OCI-M2 (cell line): Measurements from ENCODE around the gene CDK17.
"Not testable (repeated sequence)": the region's sequence is repeated elsewhere in the genome, so short reads cannot be mapped to it uniquely, and the experiment has no call there.

Experiments
- DNase-seq: peaks from one replicate; lab custom pipeline; 2025; ENCODE audit not compliant: unreplicated experiment; lab: John Stamatoyannopoulos, UW

Gene CDK17

DNA sequence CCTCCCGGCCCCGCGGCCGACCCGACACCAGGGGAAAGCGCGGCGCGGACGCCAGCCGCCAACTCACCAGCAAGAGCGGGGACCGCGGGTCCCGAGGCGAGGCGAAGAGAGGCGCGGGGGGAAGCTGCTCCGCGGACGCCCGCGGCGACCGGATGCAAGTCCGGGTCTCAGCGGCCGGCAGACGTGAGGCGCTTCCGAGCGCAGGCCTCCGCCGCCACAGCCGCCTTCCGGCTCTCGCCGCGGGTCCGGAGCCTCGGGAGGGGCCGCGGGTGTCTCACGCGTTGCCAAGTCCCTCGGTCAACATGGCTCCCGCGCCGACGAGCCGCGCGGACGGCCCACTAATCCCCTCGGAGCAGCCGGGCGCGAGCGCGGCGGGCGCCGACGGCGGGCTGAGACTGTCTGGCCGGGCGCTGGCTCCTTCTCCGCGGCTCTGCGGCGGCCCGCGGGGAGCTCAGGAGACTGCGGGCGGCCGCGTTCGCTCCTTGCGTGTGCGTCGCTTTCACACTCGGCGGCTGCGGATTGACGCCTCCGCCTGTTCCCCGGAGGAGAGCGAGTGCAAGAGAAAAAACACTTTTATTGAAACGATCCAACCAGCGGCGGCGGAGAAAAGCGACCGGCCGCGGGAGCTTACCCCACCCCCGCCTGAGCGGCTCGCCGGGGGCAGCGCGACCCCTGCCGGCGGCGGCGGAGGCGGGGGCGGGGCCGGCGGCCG lies at the start of gene CDK17:
Gene CDK17 (minus strand): TSS at position 521 of the 712 bp plus-strand sequence. CDS start 65,603 bp downstream, outside the sequence.
- no peak for DNase-seq

DNA sequence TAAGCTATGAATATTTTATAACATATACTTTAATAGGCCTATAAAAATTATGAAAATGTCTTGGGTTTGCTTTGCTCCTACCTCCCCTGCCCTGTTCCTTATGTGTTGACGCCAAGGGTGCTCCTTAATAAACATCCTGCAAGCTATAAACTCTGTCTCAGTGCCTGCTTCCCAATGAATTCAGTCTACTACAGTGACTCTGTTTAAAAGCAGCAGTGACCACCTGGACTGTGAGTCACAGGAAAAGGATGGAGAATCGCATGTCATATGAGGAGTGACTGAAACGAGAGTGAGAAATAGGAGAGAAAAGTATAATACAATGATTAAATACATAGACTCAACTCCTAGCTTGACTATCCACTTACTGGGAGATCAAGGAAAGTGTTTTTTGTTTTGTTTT lies 48.1 kb upstream of the CDK17 start:
- no peak for DNase-seq

DNA sequence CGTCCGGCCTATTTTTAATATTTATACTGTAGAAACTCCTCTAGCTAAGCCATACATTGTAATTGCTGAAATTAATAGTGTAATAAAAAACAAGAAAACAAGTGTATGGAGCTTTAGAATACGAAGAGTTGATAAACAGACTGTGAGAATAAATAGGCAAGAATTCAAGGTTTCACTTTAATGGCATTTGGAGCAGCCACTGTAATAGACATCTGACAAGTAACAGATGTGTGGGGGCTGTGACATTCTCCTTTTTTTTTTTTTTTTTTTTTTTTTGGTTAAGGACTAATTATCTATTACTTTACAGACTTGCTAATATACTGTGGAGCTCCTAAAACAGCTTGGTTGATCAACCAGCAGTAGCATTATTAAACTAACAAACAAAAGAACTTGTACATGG lies 47.0 kb upstream of the CDK17 start:
- no peak for DNase-seq

DNA sequence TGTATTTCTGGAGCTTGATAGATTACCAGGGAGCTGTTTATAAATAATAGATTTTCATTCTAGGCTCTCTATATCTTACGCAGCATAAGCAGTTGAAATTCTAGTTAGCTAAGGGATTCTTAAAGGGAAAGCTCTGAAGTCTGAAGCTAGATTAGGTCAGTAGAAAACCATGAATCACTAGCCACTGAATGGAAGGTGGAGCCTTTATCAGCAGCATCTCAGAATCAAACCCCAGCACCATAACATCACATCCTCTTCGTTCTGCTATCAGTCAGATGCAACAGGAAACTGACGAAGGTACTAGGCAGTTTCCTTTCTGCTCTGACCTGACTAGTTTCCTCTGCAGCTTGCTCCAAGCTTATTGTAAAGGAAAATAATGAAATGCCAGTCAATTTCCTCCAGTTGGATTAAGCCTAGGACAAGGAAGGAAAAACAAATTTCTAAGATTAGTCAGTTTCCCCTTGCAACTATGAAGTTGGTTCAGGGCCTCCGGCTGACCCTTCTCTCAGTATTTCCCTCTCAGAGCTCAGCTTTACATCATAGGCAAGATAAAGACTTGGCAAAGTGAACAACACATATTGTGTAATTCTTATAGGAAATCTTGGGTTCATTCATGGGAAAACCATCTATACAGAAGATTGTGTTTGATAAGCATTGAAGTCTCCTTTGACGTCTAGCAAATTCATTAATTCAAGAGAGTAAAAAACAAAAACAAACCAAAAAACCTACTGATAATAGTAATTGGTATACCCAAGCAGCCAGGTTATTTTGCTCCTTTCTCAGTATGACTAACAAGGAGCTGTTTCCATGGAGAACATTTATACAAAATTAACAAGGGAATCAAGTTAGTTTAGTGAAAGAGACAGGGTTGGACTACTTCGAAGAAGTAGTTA lies 45.7 kb upstream of the CDK17 start:
- DNase-seq: no peak

DNA sequence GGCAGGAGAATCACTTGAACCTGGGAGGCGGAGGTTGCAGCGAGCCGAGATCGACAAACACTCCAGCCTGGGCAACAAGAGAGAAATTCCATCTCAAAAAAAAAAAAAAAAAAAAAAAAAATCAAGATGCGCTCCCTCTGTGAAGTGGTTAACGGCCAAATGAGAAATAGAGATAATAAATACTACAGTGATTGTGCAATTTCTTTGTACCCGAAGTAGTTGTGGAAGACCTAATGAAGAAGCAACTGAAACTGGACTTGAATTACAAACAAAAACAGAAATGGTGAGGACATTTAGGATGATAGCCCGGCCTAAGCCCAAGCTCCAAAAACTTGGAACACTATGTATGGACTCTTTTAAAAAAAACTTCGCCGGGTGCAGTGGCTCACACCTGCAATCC lies 44.2 kb upstream of the CDK17 start:
- no peak for DNase-seq

DNA sequence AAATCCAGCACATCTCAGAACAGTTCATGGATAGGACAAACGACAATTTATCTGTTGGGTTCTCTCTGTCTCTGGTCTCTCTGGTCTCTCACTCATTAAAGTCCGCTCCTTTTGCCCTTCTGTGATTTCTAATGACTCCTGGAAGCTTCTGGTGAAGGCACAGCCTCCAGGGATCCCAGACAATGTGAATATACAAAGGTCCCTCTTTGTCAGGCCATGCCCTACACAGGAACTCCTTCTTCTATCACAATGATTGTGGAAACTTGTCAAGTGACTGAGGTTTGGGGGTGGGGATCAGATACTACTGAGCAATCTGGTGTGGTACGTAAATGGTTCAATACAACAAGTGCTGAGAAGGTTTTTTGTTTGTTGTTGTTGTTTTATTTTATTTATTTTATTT lies 42.7 kb upstream of the CDK17 start:
- DNase-seq: no peak

DNA sequence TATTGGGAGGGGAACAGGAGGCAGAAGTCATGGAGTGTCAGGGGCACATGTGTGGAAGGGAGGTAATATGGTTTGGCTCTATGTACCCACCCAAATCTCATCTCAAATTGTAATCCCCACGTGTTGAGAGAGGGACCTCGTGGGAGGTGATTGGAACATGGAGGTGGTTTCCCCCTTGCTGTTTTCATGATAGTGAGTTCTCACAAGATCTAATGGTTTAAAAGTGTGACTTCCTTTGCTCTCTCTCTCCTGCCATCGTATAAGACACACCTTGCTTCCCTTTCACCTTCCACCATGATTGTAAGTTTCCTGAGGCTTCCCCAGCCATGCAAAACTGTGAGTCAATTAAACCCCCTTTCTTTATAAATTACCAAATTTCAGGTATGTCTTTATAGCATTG lies 41.6 kb upstream of the CDK17 start:
- DNase-seq: no peak

DNA sequence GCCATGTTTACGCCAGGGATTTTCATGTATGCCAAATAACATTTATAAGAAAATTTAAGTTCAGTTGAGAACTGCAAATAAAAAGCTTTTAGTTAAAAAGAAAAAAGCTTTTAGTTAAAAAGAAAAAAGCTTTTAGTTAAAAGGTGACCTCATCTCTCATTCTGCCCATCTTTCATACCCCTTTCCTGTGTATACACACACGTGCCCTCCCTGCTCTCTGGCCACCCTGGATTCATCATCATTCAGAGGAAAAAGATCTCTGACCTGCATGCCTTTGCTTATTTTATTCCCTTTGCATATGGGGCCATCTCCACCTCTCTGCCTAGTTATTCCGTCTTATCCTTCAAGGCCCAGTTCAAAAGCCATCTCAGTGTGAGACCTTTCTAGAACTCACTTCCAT lies 38.1 kb upstream of the CDK17 start:
- no peak for DNase-seq

DNA sequence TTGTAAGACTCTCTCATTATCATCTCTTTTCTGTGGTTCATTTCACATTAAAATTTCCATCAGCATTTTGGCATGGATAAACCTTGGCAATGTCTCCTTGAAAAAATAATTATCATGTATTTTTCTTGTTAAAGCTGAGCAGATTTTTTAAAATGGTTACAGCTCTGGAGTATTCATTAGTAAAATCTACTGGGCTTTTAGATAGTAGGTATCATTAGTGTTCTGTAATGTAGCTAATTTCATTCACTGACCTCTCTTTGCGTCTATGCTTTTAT lies 36.9 kb upstream of the CDK17 start:
- DNase-seq: no peak

DNA sequence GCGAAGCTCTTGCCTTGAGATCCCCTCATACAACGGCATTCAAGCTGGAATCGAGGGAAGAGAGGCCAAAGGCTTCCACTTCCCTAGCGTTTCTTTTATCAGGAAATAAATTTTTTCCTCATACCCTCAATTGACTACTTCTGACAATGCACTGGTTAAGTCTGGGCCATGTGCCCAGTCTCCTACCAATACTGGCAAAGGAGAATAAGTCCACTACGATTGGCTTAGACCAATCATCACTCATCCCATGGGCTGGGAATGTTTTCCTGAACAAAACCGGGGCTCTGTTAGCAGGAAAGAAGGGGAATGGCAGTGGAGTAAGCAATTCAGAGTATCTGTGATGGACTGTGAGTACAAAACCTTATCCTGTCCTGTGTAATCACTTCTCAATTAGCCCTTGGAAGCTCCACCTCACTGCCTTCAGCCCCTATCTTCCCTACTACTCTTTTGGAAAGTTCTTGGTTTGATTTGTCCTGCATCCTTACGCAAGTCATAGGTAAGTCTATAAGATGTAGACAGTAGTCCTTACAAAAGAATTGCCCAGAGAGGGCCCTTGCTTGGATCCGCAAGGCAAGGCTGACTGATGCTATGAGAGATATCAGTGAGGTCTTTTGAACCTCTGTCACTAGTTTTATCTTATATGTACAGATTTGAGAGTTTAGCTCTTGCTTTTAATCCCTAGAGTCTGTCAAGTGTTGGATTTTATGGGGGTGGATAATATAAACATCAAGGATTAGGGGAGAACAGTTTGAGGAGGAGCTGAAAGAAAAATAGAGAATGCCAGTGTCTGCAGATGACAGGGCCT lies 36.3 kb upstream of the CDK17 start:
- no peak for DNase-seq

DNA sequence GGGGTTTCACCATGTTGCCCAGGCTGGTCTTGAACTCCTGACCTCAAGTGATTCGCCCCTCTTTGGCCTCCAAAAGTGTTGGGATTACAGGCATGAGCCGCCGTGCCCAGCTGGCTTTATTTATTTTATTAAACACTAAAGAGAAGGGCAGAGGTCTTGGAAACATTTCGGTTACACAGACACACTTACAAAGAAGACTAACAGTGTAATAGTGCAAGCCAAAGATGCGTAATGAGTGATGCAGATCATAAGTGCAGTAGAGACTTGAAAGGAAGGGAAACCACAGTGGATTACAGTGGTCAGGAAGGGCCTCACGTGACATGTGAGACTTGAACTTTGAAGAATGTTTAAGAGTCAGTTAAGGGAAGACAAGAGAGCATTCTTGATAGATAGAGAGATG lies 33.9 kb upstream of the CDK17 start:
- DNase-seq: no peak

DNA sequence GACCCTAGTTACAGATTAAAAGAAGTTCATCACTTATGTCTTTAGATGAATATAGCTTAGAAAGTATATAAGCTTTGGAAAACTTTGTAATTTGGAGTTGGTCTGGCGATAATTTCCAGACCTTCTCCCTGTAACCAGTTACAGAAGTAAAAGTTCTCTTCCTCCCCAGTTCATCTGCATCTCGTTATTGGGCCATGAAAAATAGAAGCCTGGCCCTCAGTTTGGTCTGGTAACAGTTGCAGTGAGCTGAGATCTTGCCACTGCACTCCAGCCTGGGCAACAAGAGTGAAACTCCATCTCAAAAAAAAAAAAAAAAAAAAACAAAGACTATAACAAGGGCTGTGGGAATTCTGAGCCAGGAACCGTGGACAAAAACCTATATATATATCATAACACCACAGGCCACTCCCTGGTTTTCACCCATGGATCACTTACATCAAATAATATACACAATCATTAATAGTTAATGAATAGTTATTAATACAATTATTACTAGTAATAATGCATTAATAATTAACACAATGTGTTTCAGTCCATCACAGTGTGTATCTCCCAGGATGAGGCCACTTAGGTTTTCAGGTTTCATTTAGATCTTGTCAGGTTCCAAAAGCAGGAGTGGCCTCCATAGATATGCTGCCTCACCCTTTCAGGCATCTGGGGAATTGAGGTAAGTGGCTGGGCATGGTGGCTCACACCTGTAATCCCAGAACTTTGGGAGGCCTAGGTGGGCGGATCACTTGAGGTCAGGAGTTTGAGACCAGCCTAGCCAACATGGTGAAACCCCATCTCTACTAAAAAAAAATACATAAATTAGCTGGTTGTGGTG lies 32.5 kb upstream of the CDK17 start:
- DNase-seq: not testable (repeated sequence)

DNA sequence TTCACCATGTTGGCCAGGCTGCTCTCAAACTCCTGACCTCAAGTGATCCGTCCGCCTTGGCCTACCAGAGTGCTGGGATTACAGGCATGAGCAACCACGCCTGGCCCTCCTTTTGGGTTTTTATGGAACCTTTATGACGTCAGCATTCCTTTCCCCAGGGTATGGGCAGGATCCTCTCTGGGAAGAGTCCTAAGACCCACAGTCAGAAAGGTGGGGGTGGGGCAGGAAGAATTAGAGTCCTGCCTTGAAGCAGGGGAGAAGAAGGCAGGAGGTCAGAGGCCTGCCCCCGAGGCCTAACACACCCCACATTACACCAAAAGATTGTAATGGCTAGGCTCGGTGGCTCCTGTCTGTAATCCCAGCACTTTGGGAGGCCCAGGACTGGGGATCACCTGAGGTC lies 30.8 kb upstream of the CDK17 start:
- DNase-seq: no peak

DNA sequence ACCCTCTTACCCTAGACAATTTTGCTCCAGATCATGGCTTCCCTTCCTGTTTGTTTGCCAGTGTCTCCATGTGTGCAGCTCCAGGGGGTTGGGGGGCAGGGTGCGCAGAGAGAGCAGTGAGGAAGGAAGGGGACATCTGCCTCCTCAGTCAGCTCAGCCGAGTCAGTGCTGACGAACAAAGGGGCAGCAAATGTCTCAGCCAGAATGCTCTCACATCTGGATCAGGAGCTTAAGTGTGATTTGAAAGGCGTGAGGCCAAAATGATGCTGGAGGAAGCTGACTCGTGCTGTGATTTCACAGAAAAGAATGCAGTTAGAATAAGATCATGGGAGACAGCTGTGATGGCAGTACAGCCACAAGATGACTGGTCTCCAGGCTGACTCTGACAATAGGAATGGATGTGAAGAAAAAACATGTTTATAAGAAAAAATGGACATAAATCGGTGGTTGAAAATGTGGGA lies 27.1 kb upstream of the CDK17 start:
- DNase-seq: no peak

DNA sequence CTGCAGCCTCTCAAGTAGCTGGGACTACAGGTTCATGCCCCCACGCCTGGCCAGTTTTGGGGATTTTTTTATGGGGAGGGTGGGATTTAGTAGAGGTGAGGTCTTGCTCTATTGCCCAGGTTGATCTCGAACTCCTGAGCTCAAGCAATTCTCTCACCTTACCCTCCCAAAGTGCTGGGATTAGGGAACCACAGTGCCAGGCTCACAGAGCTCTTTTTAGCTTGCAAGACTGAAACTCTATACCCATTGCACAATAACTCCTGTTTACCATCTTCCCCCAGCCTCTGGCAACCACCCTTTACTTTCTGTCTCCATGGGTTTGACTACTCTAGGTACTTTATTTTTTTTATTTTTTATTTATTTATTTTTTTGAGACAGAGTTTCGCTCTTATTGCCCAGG lies 25.7 kb upstream of the CDK17 start:
- DNase-seq: no peak

DNA sequence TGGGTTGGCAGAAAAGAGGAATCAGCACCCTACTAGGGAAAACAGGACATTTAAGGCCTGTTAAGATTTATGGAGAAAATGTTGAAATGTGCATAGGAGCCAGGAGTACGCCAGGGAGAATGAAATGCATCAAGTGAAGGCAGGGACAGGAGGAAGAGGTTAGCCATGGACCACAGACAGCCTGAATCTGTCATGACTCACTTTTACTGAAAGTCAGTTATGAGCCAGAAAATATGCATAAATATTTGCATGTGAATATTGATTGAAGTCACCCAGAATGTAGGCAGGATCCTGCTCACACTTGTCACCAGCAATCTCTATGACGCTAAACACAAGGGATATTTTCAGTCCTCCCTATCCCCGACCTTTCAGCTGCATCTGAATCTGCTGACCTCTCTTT lies 25.1 kb upstream of the CDK17 start:
- DNase-seq: no peak

DNA sequence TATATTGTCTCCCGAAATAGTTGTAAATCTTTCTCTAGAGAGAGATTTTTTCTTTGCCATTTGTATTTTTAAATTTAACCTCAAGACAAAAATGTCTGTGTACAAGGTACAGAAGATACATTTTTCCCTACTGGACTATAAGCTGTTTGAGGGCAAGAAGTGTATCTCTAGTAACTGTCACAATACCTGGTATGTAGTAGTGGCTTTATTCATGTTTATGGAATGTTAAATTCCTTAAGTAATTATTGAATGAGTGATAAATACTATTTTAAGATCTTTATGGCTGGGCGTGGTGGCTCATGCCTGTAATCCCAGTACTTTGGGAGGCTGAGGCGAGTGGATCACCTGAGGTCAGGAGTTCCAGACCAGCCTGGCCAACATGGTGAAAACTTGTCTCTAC lies 24.4 kb upstream of the CDK17 start:
- DNase-seq: no peak

DNA sequence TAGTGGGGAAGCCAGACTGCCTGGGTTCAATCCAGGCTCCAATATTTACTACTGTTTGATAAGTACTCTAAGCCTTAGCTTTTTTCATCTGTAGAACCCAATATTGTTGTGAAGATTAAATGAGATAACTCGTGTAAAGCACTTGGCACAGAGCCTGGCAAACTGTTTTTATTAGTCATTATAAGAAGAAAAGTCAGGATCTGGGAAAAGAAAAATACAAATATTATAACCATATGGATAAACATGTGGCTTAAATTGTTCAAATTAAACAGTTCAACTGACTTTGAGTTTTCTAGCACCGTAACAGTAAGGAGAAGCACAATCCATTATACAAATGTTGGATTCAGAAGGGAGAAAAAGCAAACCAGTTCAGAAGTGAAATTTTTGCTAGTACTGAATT lies 22.0 kb upstream of the CDK17 start:
- no peak for DNase-seq

DNA sequence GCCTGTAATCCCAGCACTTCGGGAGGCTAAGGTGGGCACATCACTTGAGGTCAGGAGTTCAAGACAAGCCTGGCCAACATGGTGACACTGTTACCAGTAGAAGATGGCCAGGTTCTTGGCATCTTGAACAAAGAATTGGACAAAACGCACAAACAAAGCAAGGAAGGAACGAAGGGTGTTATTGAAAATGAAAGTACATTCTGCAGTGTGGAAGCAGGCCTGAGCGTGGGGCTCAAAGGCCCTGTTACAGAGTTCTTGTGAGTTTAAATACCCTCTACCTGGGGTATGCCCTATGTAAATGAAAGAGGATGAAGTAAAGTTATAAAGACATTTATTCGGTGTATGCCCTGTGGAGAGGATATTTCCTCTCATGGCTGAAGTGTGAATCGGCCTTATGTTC lies 20.8 kb upstream of the CDK17 start:
- DNase-seq: no peak

DNA sequence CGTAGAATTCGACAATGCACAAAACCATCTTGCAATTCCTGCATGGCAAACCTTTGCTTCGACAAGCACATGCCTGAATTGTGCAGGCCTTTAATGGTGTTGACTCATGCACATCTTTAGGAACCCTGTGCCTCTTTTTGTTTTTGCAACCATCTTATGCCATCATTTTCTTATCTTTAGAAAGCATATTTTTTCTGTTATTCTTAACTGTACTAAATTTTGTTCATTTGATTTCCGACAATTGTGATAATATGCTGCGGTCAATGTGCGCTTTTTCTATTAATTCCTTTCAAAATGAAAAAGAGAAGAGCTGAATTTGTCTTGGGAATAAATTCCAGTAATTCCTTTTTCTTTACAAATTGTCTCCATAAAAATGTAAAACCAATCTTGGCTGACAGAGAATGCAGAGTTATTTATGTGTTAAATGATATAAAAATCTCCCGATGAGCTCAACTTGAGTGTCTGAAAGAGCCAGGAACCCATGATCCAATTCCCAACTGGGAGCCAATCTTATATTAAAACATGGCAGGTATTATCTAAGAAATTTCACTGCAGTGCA lies 20.1 kb upstream of the CDK17 start:
- DNase-seq: no peak
